Fibroblast of the aortic adventitia (primary cell): ENCODE results near the gene RRH. TPM values are rescaled to one million over a fixed set of nuclear protein-coding genes. Genes with fewer than 3 reads are reported as not detected.
"Not testable (repeated sequence)": the region's sequence is repeated elsewhere in the genome, so short reads cannot be mapped to it uniquely, and the experiment has no call there.

Source experiments
- DNase-seq: peaks from one replicate; pipeline ENCODE4 v3.0.0-alpha.2; 2010; ENCODE audit warnings: low read depth
- H3K4me3 ChIP-seq: 2 replicates; pipeline ENCODE4 v1.5.1; 2011; ENCODE audit warnings: low read depth, mild to moderate bottlenecking, control low read depth, low read length, moderate library complexity
- CTCF ChIP-seq: IDR thresholded peaks from 2 replicates; pipeline ENCODE4 v1.5.1; 2011; ENCODE audit warnings: mild to moderate bottlenecking, low read length, control low read depth, inconsistent platforms; ENCODE audit not compliant: insufficient read depth
- total RNA-seq: library from RNA; depleted of rRNA; stranded (reverse); fragments of >200 nt; gene quantifications from 2 replicates; pipeline ENCODE4 v1.2.3, GENCODE V29; 2012; ENCODE audit warnings: low replicate concordance

Gene RRH, protein sequence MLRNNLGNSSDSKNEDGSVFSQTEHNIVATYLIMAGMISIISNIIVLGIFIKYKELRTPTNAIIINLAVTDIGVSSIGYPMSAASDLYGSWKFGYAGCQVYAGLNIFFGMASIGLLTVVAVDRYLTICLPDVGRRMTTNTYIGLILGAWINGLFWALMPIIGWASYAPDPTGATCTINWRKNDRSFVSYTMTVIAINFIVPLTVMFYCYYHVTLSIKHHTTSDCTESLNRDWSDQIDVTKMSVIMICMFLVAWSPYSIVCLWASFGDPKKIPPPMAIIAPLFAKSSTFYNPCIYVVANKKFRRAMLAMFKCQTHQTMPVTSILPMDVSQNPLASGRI
- 0.09 TPM in 1 of 2 replicates, not detected in the other for total RNA-seq

DNA sequence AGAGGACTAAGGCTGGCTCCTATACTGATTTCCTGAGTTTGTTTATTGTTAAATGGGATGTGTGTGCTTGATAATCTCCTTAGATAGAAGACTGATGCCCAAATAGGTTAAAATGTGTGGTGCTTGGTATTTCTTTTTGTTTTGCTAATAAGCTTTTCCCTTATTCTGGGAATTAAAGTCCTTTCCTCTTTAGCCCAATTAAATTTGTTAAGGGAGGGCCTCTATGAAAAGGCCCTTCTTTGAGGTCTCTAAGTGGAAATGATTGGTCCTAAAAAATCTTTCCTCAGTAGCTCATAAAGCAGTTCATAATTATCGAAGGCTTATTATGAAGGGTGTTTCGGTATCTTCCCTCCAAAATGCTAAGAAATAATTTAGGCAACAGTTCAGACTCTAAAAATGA lies at the start of gene RRH:
Gene RRH (plus strand): TSS at position 301 of the 400 bp plus-strand sequence. CDS start 56 bp downstream, at position 357.
- DNase-seq = no peak
- H3K4me3 ChIP-seq = no peak within 1 kb of the TSS
- TF ChIP-seq CTCF = no peak

GRCh38 chr4:109782092-109782491 lies 45.7 kb upstream of the RRH start:
- not testable (repeated sequence) for H3K4me3 ChIP-seq, DNase-seq

DNA sequence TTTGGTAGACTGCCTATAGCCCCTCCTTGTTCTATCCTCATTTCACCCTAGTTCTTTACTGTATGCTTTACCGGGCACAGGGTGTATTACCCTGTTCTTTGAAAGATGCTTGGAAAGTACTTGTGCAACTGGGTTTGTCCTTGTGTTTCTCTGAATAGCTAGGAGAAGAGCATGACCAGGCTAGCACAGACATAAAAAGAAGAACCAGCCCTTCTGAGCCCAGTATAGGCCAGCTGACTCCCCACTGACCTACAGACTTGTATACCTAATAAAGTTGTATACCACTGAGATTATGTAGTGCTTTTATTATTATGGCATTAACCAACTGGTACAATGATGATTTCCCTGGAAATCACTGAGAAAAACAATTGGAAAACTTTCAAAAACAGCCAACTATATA lies 40.9 kb upstream of the RRH start:
- H3K4me3 ChIP-seq = no peak overlapping the region
- no peak for TF ChIP-seq CTCF
- DNase-seq = no peak

GRCh38 chr4:109787807-109788206 lies 40.0 kb upstream of the RRH start:
- H3K4me3 ChIP-seq = no peak overlapping the region
- TF ChIP-seq CTCF = no peak
- no peak for DNase-seq

DNA sequence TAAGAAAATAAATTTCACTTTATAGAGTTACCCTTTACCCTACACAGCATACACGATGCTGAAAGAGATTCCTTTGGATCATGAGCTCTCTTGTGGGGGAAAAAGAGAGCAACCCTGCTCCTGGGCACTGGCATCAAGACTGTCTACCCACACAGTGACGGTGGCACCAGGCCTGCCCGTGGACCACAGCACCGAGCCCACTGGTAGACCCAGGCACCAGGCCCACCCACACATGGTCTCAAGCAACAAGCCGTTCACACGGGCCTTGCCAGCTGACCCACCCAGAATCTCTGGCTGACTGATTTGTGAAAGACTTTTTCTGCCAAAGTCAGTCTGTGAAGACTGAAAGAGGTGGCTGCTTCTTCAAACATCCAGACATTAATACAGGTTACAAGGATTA lies 32.7 kb upstream of the RRH start:
- H3K4me3 ChIP-seq = no peak overlapping the region
- DNase-seq = no peak
- TF ChIP-seq CTCF = no peak

- H3K4me3 ChIP-seq = no peak overlapping the region
- DNase-seq = no peak
- TF ChIP-seq CTCF = no peak
Measured at GRCh38 chr4:109798866-109799265, 28.9 kb upstream of the RRH start.

- DNase-seq = no peak
- no peak for TF ChIP-seq CTCF
- peak overlapping the region; percentile 20 for H3K4me3 ChIP-seq
Measured at GRCh38 chr4:109801099-109801789, 26.5 kb upstream of the RRH start.
